Panc1 (cell line): ENCODE measurements around the gene LRRFIP1. TPM values are rescaled to one million over a fixed set of nuclear protein-coding genes. Genes with fewer than 3 reads are reported as not detected.

Source experiments
- ATAC-seq: fragments of 200-7000 bp; cut with Tn5 transposase; 2 replicates; pipeline ENCODE4 v1.9.1; 2020; ENCODE audit warnings: mild to moderate bottlenecking, moderate library complexity
- BruUV-seq: library from RNA; stranded (reverse); fragments of 400-500 nt; replicated peaks from 2 replicates; lab custom pipeline; 2021; lab: Mats Ljungman, UMichigan
- CTCF ChIA-PET: fragments of 300-600 bp; sonication (Branson Sonifier 250); formaldehyde crosslinking; loops from one replicate; lab custom pipeline; 2022; ENCODE audit warnings: antibody characterized with exemption; lab: Charles Lee
- POLR2A ChIA-PET: fragments of 300-600 bp; sonication (Branson Sonifier 250); formaldehyde crosslinking; loops from one replicate; lab custom pipeline; 2022; ENCODE audit warnings: antibody characterized with exemption; lab: Charles Lee
- DNase-seq: peaks from one replicate; pipeline ENCODE4 v3.0.0-alpha.2; 2010; ENCODE audit warnings: low read depth, low spot score
- H3K27ac ChIP-seq: 2 replicates; pipeline ENCODE4 v1.5.1; 2011; ENCODE audit warnings: mild to moderate bottlenecking, low read length, inconsistent platforms
- H3K27me3 ChIP-seq: fragments of 200-500 bp; sonication (Bioruptor generic); 2 replicates; pipeline ENCODE4 v1.6.0; 2014; ENCODE audit warnings: low read length, inconsistent platforms; ENCODE audit not compliant: control insufficient read depth, insufficient read depth
- H3K36me3 ChIP-seq: fragments of 200-500 bp; sonication (Bioruptor generic); 2 replicates; pipeline ENCODE4 v1.5.1; 2014; ENCODE audit warnings: inconsistent platforms, mild to moderate bottlenecking, low read length, moderate library complexity; ENCODE audit not compliant: control insufficient read depth, insufficient read depth
- H3K4me1 ChIP-seq: 2 replicates; pipeline ENCODE4 v1.5.1; 2011; ENCODE audit warnings: inconsistent platforms, mild to moderate bottlenecking, low read length, moderate library complexity; ENCODE audit not compliant: control insufficient read depth, insufficient read depth
- H3K4me3 ChIP-seq, 2 experiments: 2 replicates each; pipeline ENCODE4 v1.5.1; 2011 to 2012; ENCODE audit warnings: low read depth in 2 of 2, low read length in 2 of 2, mild to moderate bottlenecking in 2 of 2, inconsistent platforms in 1 of 2, moderate library complexity in 1 of 2
- H3K9me3 ChIP-seq: fragments of 200-500 bp; sonication (Bioruptor generic); 2 replicates; pipeline ENCODE4 v1.5.1; 2014; ENCODE audit warnings: low read depth, mild to moderate bottlenecking, inconsistent platforms, low read length, moderate library complexity; ENCODE audit not compliant: control insufficient read depth, insufficient read depth
- POLR2AphosphoS5 ChIP-seq: IDR thresholded peaks from 2 replicates; pipeline ENCODE4 v1.6.1; 2012; ENCODE audit warnings: mild to moderate bottlenecking, low read depth, low read length, moderate library complexity
- SIN3A ChIP-seq: IDR thresholded peaks from 2 replicates; pipeline ENCODE4 v1.6.1; 2012; ENCODE audit warnings: low read depth, mild to moderate bottlenecking, low read length, moderate library complexity, borderline replicate concordance; ENCODE audit not compliant: insufficient read depth
- TCF7L2 ChIP-seq: IDR thresholded peaks from 2 replicates; pipeline ENCODE4 v1.6.1; 2011; ENCODE audit warnings: mild to moderate bottlenecking, low read depth, low read length, inconsistent platforms
- in situ Hi-C: cut with HindIII; loops from 2 replicates; pipeline ENCODE4 v1.10.0; 2016; ENCODE audit warnings: low sequenced_read_pairs, low pct_unique_long_range_greater_than_20kb
- intact Hi-C: fragments of 100-400 bp; cut with micrococcal nuclease; formaldehyde crosslinking; loops from one replicate; pipeline ENCODE4 v1.10.0; 2022; ENCODE audit not compliant: unreplicated experiment
- total RNA-seq: library from RNA; stranded (reverse); gene quantifications from one replicate; pipeline ENCODE4 v1.2.1, GENCODE V29; 2021; ENCODE audit not compliant: unreplicated experiment
- TF ChIP-seq, protein P1 (sequence below), 2 experiments: IDR thresholded peaks; 2 replicates each; pipeline ENCODE4 v1.6.1; 2011 to 2012; ENCODE audit warnings: low read depth in 2 of 2, control low read depth in 1 of 2, low read length in 1 of 2, mild to moderate bottlenecking in 1 of 2, moderate library complexity in 1 of 2; ENCODE audit not compliant: insufficient read depth in 1 of 2
- TF ChIP-seq, protein P2 (sequence below): fragments of 450-650 bp; IDR thresholded peaks from 2 replicates; pipeline ENCODE4 v1.5.1; 2017; ENCODE audit warnings: mild to moderate bottlenecking

LRRFIP1 gene
- total RNA-seq, 1 experiment from 2014 or later = 121 TPM

DNA sequence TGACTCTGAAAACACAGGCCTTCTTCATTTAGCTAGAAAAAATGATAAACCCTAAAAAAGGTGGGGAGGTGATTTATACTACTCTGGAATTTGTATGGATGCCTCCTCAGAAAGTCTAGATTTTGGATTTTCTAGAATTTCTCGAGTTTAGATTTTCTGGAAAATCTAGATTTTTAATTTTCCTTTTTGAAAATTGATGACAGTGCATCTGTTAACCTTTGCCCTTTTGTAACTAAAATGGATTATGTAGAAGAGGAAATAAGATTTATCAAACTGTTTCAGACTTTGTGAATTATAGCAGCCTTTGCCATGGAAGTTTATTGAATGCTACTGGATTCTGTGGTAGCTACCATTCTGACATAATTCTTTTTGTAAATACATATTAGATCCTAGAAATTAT lies 95.6 kb downstream of the LRRFIP1 start:
- in situ Hi-C loops (no loop called here), intact Hi-C loops (no loop called here)
- TF ChIP-seq, protein P1, sequence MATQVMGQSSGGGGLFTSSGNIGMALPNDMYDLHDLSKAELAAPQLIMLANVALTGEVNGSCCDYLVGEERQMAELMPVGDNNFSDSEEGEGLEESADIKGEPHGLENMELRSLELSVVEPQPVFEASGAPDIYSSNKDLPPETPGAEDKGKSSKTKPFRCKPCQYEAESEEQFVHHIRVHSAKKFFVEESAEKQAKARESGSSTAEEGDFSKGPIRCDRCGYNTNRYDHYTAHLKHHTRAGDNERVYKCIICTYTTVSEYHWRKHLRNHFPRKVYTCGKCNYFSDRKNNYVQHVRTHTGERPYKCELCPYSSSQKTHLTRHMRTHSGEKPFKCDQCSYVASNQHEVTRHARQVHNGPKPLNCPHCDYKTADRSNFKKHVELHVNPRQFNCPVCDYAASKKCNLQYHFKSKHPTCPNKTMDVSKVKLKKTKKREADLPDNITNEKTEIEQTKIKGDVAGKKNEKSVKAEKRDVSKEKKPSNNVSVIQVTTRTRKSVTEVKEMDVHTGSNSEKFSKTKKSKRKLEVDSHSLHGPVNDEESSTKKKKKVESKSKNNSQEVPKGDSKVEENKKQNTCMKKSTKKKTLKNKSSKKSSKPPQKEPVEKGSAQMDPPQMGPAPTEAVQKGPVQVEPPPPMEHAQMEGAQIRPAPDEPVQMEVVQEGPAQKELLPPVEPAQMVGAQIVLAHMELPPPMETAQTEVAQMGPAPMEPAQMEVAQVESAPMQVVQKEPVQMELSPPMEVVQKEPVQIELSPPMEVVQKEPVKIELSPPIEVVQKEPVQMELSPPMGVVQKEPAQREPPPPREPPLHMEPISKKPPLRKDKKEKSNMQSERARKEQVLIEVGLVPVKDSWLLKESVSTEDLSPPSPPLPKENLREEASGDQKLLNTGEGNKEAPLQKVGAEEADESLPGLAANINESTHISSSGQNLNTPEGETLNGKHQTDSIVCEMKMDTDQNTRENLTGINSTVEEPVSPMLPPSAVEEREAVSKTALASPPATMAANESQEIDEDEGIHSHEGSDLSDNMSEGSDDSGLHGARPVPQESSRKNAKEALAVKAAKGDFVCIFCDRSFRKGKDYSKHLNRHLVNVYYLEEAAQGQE (IDR thresholded peaks at IDR 0.05; ENCODE audit: insufficient read depth in 1 of 2, low read depth in 2 of 2, low read length in 1 of 2) = no peak
- TF ChIP-seq, protein P2, sequence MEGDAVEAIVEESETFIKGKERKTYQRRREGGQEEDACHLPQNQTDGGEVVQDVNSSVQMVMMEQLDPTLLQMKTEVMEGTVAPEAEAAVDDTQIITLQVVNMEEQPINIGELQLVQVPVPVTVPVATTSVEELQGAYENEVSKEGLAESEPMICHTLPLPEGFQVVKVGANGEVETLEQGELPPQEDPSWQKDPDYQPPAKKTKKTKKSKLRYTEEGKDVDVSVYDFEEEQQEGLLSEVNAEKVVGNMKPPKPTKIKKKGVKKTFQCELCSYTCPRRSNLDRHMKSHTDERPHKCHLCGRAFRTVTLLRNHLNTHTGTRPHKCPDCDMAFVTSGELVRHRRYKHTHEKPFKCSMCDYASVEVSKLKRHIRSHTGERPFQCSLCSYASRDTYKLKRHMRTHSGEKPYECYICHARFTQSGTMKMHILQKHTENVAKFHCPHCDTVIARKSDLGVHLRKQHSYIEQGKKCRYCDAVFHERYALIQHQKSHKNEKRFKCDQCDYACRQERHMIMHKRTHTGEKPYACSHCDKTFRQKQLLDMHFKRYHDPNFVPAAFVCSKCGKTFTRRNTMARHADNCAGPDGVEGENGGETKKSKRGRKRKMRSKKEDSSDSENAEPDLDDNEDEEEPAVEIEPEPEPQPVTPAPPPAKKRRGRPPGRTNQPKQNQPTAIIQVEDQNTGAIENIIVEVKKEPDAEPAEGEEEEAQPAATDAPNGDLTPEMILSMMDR = no peak
- TF ChIP-seq SIN3A (no peak), POLR2AphosphoS5 (no peak), TCF7L2 (no peak)
- CTCF ChIA-PET = interaction anchor here (0.6 kb wide), 1 partner anchor 22 kb away, joined by 3 read pairs; no protein-coding TSS in a partner anchor
- peaks cover 29% of the 10 kb centered on the region for H3K4me1 ChIP-seq
- no peak overlapping the region for H3K27ac ChIP-seq
- no peaks in the 10 kb centered on the region for H3K27me3 ChIP-seq
- POLR2A ChIA-PET = interaction anchor here (0.7 kb wide), 1 partner anchor 25 kb away, joined by 3 read pairs; no protein-coding TSS in a partner anchor
- BruUV-seq = no TSS peak
- H3K4me3 ChIP-seq = no peak overlapping the region
- ATAC-seq (no peak), DNase-seq (no peak)
- no peaks in the 10 kb centered on the region for H3K9me3 ChIP-seq
- no peaks in the 10 kb centered on the region; the same call in 1 of the 2 replicates for H3K36me3 ChIP-seq

DNA sequence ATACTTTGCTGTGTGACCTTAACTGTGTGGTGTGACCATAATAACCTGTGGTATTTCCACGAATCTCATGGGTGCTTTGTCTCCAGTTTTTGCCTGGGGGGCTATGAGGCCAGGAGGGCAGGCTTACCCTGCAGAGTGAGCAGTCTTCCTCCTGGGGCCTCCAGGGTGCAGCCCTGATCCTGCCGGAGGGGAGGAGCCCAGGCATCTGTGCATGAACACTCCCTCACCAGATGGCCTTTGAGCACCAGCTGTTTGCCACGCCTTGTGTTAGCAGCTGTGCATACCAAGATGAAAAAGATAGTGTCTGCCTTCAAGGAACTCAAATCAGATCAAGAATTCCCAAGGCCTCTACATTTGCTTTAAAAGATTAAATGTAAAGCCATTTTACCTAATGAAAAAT lies 96.2 kb downstream of the LRRFIP1 start:
- H3K36me3 ChIP-seq = no peaks in the 10 kb centered on the region; the same call in 1 of the 2 replicates
- intact Hi-C loops (no loop called here), in situ Hi-C loops (no loop called here)
- TF ChIP-seq SIN3A = no peak
- TF ChIP-seq, protein P2 = no peak
- TF ChIP-seq, protein P1 (IDR thresholded peaks at IDR 0.05; ENCODE audit: insufficient read depth in 1 of 2, low read depth in 2 of 2, low read length in 1 of 2) = no peak
- TF ChIP-seq TCF7L2 = no peak
- TF ChIP-seq POLR2AphosphoS5 = no peak
- no peaks in the 10 kb centered on the region for H3K9me3 ChIP-seq
- peaks cover 32% of the 10 kb centered on the region for H3K4me1 ChIP-seq
- ATAC-seq = peak; percentile 80
- ChIA-PET POLR2A (interaction anchor here (0.7 kb wide), 1 partner anchor 26 kb away, joined by 3 read pairs; no protein-coding TSS in a partner anchor), CTCF (interaction anchor here (0.6 kb wide), 1 partner anchor 21 kb away, joined by 3 read pairs; no protein-coding TSS in a partner anchor)
- DNase-seq = no peak
- H3K27ac ChIP-seq = 0 out of 2 replicates have a peak overlapping the region, but pooled peaks have one; percentile 18
- H3K4me3 ChIP-seq = no peak overlapping the region
- H3K27me3 ChIP-seq = no peaks in the 10 kb centered on the region
- BruUV-seq = no TSS peak
